Melanocyte of skin (primary cell): ENCODE measurements around the gene RBM44. TPM values are rescaled to one million over a fixed set of nuclear protein-coding genes. Genes with fewer than 3 reads are reported as not detected.

ENCODE experiments used
- small RNA-seq, 2 donors: library from RNA; depleted of rRNA; stranded (forward); fragments of <200 nt; gene quantifications; one replicate each; pipeline ENCODE3, GENCODE V24; 2012
- total RNA-seq, 2 donors: library from RNA; depleted of rRNA; stranded (reverse); fragments of >200 nt; gene quantifications; 2 replicates each; pipeline ENCODE4 v1.2.3, GENCODE V29; 2012

The RBM44 gene
- total RNA-seq: under 1 TPM in 1 of 2 donors, not detected in 1; 0.34 TPM

GRCh38 chr2:237798236-237799059 is at the start of gene RBM44:
Gene RBM44 (plus strand): TSS chr2:237798779. CDS start chr2:237813610, 14,831 bp downstream.

GRCh38 chr2:237859533-237860272 is 61.1 kb downstream of the RBM44 start, which contains the start of gene RAMP1:
Gene RAMP1 (plus strand): TSS chr2:237859623. CDS start chr2:237859676, 53 bp downstream.

Small RNA genes within 50 kb of the gene (small RNA-seq; reads per million reads assigned to genes)
- 0 reads per million in 2 donors for gene RF00157

Other genes starting within 250 kb of the RBM44 start
- gene PRLH, start 232.2 kb upstream of the RBM44 start, total RNA-seq: not detected
- 10 to 100 TPM; 17.2 to 61.3 TPM for gene RAB17, start 208.0 kb upstream of the RBM44 start, total RNA-seq
- 10 to 100 TPM; 38.2 to 61.3 TPM for gene LRRFIP1, start 171.2 kb upstream of the RBM44 start, total RNA-seq
- gene RAMP1, start 60.8 kb downstream of the RBM44 start, total RNA-seq: 10 to 100 TPM in 1 of 2 donors, under 1 TPM in 1; 0.33 to 11.0 TPM
- 10 to 100 TPM; 55.9 to 58.2 TPM for gene UBE2F, start 168.2 kb downstream of the RBM44 start, total RNA-seq